Central memory CD4-positive, alpha-beta T cell (primary cell): ENCODE measurements around the gene TXN2.
"Not testable (repeated sequence)": the region's sequence is repeated elsewhere in the genome, so short reads cannot be mapped to it uniquely, and the experiment has no call there.

Experiments used
- DNase-seq: peaks from one replicate; pipeline ENCODE4 v3.0.0; 2022
- total RNA-seq, 3 experiments: gene quantifications; one replicate each; lab custom pipeline; 2026; lab: John Stamatoyannopoulos, UW

TXN2 gene
- 23.7 to 54.8 (median 30.2) reads per million in 3 experiments for total RNA-seq

GRCh38 chr22:36481393-36482168, at the start of gene TXN2:
Gene TXN2 (minus strand): TSS chr22:36481640. CDS start chr22:36480837, 803 bp downstream.
- peak; percentile 95 for DNase-seq

- peak; percentile 99 for DNase-seq
Observed at GRCh38 chr22:36528795-36529751, 47.6 kb upstream of the TXN2 start, which contains the start of gene EIF3D. Gene EIF3D (minus strand): TSS chr22:36529166. CDS start chr22:36526121, 3,045 bp downstream.

GRCh38 chr22:36528341-36528740, 46.9 kb upstream of the TXN2 start:
- DNase-seq = no peak

GRCh38 chr22:36522662-36523061, 41.2 kb upstream of the TXN2 start:
- DNase-seq = no peak

- no peak for DNase-seq
Observed at GRCh38 chr22:36520423-36520822, 39.0 kb upstream of the TXN2 start.

- DNase-seq = not testable (repeated sequence)
Observed at GRCh38 chr22:36519906-36520305, 38.5 kb upstream of the TXN2 start.

- DNase-seq = no peak
Observed at GRCh38 chr22:36514766-36515165, 33.3 kb upstream of the TXN2 start.

GRCh38 chr22:36512991-36513390, 31.6 kb upstream of the TXN2 start:
- no peak for DNase-seq

- no peak for DNase-seq
Observed at GRCh38 chr22:36512333-36512732, 30.9 kb upstream of the TXN2 start.

- DNase-seq = peak; percentile 17
Observed at GRCh38 chr22:36510966-36511881, 29.8 kb upstream of the TXN2 start.

GRCh38 chr22:36510384-36510783, 28.9 kb upstream of the TXN2 start:
- no peak for DNase-seq

GRCh38 chr22:36507518-36508010, 26.1 kb upstream of the TXN2 start:
- DNase-seq = no peak

GRCh38 chr22:36506637-36507517, 25.4 kb upstream of the TXN2 start, which contains the start of gene FOXRED2:
Gene FOXRED2 (minus strand): TSS chr22:36507040. CDS start chr22:36506422, 618 bp downstream.
- peak; percentile 89 for DNase-seq

GRCh38 chr22:36505998-36506635, 24.7 kb upstream of the TXN2 start:
- no peak for DNase-seq

- no peak for DNase-seq
Observed at GRCh38 chr22:36497910-36498665, 16.6 kb upstream of the TXN2 start.

GRCh38 chr22:36493690-36494110, 12.3 kb upstream of the TXN2 start:
- DNase-seq = no peak

GRCh38 chr22:36492109-36492508, 10.7 kb upstream of the TXN2 start:
- DNase-seq = no peak

GRCh38 chr22:36491155-36491554, 9.7 kb upstream of the TXN2 start:
- DNase-seq = no peak

GRCh38 chr22:36486619-36487384, 5.4 kb upstream of the TXN2 start:
- peak; percentile 54 for DNase-seq
